GM12864 (cell line): ENCODE data around the gene ACP4.

Experiments used
- DNase-seq: peaks from one replicate; pipeline ENCODE4 v3.0.0-alpha.2; 2011; ENCODE audit warnings: low read depth
- H3K4me3 ChIP-seq: 2 replicates; pipeline ENCODE4 v1.5.1; 2011; ENCODE audit warnings: mild to moderate bottlenecking, low read depth, low read length, control low read depth
- CTCF ChIP-seq: IDR thresholded peaks from 2 replicates; pipeline ENCODE4 v1.5.1; 2011; ENCODE audit warnings: low read depth, mild to moderate bottlenecking, moderate library complexity, low read length, control low read depth, inconsistent platforms; ENCODE audit errors: missing control alignments

The ACP4 gene

GRCh38 chr19:50817941-50818858, 28.0 kb downstream of the ACP4 start:
- H3K4me3 ChIP-seq = peak overlapping the region; percentile 60
- DNase-seq = peak; percentile 54
- no peak for TF ChIP-seq CTCF

- TF ChIP-seq CTCF = no peak
- DNase-seq = no peak
- peak overlapping the region; percentile 60 for H3K4me3 ChIP-seq
Measured at GRCh38 chr19:50818859-50819472, 28.8 kb downstream of the ACP4 start.

GRCh38 chr19:50819636-50820035, 29.4 kb downstream of the ACP4 start:
- TF ChIP-seq CTCF = no peak

GRCh38 chr19:50820086-50820485, 29.9 kb downstream of the ACP4 start:
- peak overlapping the region; percentile 60 for H3K4me3 ChIP-seq
- no peak for DNase-seq
- no peak for TF ChIP-seq CTCF

More at GRCh38 chr19:50819636-50820035, 29.4 kb downstream of the ACP4 start:
- no peak for DNase-seq
- peak overlapping the region; percentile 60 for H3K4me3 ChIP-seq

GRCh38 chr19:50820549-50821247, 30.5 kb downstream of the ACP4 start:
- DNase-seq = no peak
- no peak for TF ChIP-seq CTCF
- H3K4me3 ChIP-seq = peak overlapping the region; percentile 60

- no peak overlapping the region for H3K4me3 ChIP-seq
- no peak for TF ChIP-seq CTCF
- DNase-seq = no peak
Measured at GRCh38 chr19:50821248-50821612, 31.0 kb downstream of the ACP4 start.
